HG03139 (cell line): Measurements from ENCODE around the gene TRPC4AP.

Source experiments
- ATAC-seq: cut with Tn5 transposase; IDR thresholded peaks from one replicate; pipeline ENCODE4 v1.9.1; 2021; ENCODE audit not compliant: unreplicated experiment

TRPC4AP gene

DNA sequence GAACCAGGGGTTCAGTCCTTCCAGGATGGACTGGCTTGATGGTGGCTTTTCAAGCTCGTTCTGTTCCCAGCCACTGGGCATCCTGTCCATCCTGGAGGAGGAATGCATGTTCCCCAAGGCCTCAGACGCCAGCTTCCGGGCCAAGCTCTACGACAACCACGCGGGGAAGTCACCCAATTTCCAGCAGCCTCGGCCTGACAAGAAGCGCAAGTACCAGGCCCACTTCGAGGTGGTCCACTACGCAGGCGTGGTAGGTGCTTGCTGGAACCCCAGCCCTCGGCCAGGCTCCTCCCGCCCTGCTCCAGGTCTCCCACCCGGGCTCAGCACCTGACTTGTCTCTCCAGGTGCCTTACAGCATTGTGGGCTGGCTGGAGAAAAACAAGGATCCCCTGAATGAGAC lies 102.9 kb downstream of the TRPC4AP start:
- no peak for ATAC-seq

GRCh38 chr20:34989118-34989517 lies 103.5 kb downstream of the TRPC4AP start:
- no peak for ATAC-seq

DNA sequence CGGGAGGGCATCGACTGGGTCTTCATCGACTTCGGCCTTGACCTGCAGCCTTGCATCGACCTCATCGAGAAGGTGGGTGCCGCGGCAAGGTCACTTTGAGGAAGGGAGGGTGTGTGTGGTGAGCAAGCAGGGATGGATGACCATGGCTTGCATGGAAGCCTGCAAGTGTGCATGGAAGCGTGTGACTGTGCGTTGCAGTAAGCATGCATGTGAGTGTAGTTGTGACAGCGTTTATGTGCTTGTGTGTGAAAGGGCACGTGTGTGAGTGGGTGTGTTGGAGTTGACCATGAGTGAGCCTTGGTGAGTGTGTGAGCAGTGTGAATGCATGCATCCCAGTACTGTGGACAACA lies 104.4 kb downstream of the TRPC4AP start:
- ATAC-seq, result no peak

- ATAC-seq, result no peak
Observed at GRCh38 chr20:34987288-34988190, 105.1 kb downstream of the TRPC4AP start.

GRCh38 chr20:34986311-34987287 lies 106.0 kb downstream of the TRPC4AP start:
- ATAC-seq, result no peak

GRCh38 chr20:34985461-34986310 lies 106.9 kb downstream of the TRPC4AP start:
- ATAC-seq, result no peak

GRCh38 chr20:34984756-34985261 lies 107.8 kb downstream of the TRPC4AP start:
- no peak for ATAC-seq

DNA sequence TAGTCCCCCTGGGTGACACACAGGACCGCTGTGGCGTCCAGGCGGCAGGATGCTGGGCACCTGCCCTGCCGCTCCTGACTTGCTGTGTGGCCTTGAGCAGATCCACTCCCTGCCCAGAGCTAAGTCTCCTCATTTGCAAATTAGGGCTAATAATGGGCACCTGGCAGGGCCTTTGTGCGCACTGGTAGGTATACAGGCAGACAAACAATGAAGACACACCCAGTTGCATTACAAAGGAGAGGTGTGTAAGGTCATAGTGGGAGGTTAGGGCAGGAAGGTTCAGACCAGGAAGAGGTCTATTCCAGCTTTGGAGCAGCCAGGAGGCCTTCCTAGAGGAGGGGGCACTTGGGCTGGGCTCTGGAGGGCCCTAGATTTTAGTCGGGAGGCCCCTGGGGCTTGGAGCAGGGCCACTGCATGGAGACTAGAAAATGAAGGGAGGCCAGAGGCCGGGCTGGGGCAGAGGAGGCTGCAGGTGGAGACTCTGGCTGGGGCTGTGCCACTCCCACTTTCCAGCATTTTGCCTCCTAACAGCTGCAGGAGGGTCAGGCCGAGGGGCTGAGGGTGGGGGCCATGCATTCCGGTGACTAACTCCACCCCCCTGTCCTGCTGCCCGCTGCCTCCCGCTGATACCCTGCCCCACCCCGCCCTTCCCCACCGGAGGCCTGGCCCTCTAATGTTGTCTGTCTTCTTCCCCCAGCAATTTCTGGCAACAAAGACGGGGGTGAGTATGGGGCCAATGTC lies 108.4 kb downstream of the TRPC4AP start:
- ATAC-seq, result no peak

DNA sequence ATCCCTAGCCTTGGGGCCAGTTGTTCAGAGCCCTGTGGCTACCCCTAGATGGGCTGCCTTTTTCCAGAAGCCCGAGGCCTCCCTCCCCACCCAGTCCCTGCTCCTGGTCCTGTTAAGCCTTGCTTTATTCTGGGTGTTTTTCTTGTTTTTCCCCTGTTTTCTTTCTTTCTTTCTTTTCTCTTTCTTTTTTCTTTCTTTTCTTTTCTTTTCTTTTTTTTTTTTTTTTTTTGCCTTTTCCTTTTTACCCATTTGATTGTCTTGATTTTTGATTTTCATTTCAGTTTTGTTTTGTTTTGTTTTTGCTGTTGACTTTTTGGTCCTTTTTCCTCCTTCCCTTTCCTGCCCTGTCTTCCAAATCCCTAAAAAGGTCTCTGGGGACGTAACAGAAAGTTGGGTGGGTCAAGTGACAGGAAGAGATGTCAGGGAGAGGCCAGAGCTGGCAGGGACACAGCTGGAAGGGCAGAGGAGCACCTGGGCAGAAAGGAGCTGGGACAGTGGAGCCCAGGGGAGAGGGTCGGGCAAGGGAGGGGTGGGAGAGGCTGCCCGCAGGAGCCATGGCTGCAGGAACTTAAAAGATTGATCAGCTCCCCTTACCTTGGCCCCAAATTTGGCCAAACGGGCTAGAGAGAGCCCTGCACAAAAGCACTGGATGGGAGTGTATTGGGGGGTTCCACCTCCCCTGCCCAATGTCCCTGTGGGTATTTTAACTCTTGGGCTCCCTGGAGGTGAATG lies 109.4 kb downstream of the TRPC4AP start:
- ATAC-seq, result no peak

- no peak for ATAC-seq
Observed at GRCh38 chr20:34982270-34983088, 110.1 kb downstream of the TRPC4AP start.

DNA sequence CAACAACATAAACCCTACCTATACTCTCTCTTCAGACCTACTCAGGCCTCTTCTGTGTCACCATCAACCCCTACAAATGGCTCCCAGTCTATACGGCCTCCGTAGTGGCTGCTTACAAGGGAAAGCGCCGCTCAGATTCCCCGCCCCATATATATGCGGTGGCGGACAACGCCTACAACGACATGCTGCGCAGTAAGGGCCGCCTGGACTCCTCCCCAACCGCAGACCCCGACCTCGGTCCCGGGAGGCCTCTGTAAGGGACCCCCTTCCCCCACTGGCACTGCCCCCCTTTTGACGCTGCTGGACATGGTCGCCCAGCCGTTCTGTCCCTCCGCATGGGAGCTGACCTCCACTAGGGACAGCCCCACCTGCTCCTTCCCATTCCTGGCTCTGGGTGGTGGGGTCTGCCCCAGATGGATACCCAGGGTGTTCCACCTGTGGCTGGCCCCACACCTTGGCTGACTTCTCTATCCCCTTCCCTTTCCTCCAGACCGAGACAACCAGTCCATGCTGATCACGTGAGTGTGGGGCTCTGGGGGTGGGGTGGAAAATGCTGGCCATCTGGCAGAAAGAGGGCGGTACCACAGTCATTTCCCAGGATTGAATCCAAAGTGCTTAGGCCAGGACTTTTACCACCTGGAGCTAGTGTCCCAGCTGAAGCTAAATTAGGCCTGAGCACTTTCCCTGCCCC lies 111.9 kb downstream of the TRPC4AP start:
- ATAC-seq, result no peak

DNA sequence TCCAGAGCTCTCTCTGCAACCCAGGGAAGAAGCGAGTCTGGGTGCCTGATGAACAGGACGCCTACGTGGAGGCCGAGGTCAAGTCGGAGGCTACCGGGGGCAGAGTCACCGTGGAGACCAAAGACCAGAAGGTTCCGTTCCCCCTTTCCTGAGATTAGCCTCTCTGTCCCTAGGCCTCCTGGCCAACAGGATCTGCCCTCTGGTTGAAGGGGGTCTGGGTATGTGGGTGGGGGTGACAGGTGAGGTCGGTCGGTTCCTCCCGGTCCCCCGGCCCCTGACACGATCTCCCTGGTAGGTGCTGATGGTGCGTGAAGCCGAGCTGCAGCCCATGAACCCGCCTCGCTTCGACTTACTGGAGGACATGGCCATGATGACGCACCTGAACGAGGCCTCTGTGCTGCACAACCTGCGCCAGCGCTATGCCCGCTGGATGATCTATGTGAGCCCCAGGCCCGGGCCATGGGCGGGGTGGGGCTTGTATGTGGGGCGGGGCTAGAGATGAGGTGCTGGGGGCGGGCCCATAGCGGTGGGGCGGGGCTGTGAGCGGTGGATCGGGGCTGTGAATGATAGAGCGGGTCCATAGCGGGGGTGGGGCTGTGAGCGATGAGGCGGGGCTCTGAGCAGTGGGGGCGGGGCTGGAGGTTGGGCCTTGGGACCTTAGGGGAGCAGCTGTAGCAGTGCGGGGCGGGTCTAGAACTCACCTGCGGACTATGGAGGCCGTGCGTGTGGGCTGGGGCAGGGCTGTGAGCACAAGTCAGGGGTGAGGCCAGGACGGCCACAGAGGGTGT lies 113.0 kb downstream of the TRPC4AP start:
- no peak for ATAC-seq

DNA sequence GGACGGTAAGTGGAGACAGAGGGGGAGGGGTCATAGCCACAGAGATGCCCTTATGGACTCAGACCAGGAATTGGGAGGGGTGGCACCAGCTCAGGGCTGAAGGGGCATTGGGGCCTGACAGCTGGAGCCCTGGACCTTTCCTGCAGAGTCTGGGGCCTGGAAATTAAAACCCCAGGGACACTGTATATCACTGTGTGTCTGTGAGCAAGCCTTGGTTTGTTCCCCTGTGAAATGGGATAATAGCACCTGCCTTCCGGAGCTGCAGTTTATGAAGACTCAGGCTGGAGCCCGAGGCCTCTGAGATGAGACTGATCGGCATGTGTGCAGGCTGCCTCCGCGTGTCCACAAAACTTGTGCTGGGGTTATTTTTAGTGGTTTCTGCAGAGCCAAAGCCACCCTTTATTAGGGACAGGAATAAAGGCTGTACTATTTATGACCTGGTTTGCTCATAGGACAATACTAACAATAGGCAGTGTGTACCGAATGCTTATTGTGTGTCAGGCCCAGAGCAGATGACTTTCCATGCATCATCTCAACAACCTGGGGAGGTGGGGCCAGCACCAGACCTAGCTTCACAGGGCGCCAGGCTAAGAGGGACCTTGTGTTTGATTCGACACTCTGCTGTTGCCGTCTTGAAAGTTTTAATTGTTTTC lies 114.4 kb downstream of the TRPC4AP start:
- ATAC-seq, result no peak

DNA sequence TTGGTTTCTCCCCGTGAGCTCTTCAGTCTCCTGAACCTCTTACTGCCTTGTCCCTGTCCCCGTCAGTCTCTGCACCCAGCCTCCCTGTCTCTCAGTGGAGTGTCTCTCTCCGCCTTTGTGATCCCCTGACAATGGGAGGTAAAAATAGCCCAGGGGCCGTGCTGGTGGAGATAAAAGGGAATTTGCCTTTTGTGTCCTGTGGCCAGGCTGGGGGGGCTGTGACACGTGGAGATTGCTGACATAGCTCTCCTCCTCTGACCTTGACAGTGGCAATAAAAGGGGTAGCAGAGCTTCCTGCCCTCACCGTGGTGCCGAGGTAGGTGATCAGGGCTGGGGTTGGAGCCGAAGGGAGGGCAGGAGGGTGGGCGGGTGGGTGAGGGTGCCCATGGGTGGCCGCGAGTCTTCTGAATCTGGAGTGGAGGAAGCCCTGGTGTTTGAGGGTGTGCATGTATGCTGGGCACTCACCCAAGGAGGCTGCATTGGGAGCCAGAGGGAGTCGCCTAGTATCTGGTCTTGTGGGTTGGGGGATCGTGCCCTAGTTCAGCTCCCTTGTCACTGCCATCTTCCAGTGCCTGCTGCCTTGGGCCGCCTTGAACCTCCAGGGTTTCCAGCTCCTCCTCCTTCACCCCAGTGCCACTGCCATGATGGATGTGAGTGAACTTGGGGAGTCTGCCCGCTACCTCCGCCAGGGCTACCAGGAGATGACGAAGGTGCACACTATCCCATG lies 115.1 kb downstream of the TRPC4AP start:
- ATAC-seq, result no peak

DNA sequence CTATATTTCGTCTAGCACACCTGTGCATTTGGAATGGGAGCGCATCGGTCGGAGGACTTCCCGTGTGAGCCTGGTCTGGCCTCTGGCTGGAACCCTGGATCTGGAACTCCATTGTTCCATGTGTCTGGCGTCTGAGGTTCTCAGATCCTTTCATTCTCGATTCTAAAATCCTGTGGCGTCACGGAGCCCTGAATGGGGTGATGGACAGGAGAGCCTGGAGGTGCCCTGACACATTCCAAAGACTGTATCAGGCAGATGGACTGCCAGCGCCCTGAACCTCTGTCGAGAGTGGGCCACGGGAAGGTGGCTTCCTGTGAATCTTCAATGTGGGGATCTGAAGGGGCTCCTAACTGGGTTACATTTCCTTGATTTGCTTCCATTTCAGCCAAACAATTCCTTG lies 116.3 kb downstream of the TRPC4AP start:
- no peak for ATAC-seq

DNA sequence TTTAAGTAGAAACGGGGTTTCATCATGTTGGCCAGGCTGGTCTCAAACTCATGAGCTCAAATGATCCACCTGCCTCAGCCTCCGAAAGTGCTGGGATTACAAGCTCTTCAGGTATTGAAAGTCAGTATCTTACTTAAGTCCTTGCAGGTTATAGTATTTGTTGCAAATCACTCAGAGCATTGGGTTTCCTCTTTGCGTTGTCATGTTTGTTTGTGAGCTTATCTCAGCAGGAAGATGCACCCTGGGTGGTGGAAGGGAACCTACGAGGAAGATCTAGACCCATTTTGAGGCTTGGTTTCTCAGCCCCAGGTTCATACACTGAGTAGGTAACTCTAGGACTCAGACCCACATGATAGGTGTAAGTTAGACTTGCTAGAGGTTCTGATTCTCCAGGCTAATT lies 118.4 kb downstream of the TRPC4AP start:
- ATAC-seq, result no peak
